H1 (cell line): ENCODE results near the gene TYK2. TPM values are rescaled to one million over a fixed set of nuclear protein-coding genes. Genes with fewer than 3 reads are reported as not detected.

Experiments used
- CTCF ChIA-PET: fragments of 300-600 bp; sonication (Branson Sonifier 250); formaldehyde crosslinking; loops from one replicate; lab custom pipeline; 2021; ENCODE audit not compliant: partially characterized antibody; lab: Charles Lee
- POLR2A ChIA-PET: fragments of 300-600 bp; sonication (Branson Sonifier 250); formaldehyde crosslinking; loops from one replicate; lab custom pipeline; 2021; ENCODE audit warnings: inconsistent platforms; ENCODE audit not compliant: partially characterized antibody; lab: Charles Lee
- DNase-seq, 2 experiments: peaks; one replicate each; pipeline versions ENCODE4 v3.0.0 to v3.0.0-alpha.2; 2010 to 2022; ENCODE audit warnings: low spot score in 2 of 2, low read depth in 1 of 2, mixed read lengths in 1 of 2
- FAIRE-seq: peaks from 2 replicates; lab custom pipeline; 2011; peaks lifted over from hg19 to GRCh38; lab: Jason Lieb, UNC
- H2AFZ ChIP-seq: 2 replicates; pipeline ENCODE4 v1.8.1; 2012; ENCODE audit warnings: low read length, inconsistent platforms
- H2AK5ac ChIP-seq: 2 replicates; pipeline ENCODE4 v1.6.1; 2013; ENCODE audit warnings: low read depth, low read length
- H2BK120ac ChIP-seq: replicated peaks from 2 replicates; pipeline ENCODE3; 2013; ENCODE audit warnings: low read depth, low read length, inconsistent platforms
- H2BK12ac ChIP-seq: 2 replicates; pipeline ENCODE4 v1.6.1; 2013; ENCODE audit warnings: low read depth, low read length
- H2BK15ac ChIP-seq: 2 replicates; pipeline ENCODE4 v1.6.1; 2013; ENCODE audit warnings: low read length
- H2BK20ac ChIP-seq: 2 replicates; pipeline ENCODE4 v1.6.1; 2013; ENCODE audit warnings: low read length
- H2BK5ac ChIP-seq: 2 replicates; pipeline ENCODE4 v1.6.1; 2013; ENCODE audit warnings: low read depth, low read length
- H3K14ac ChIP-seq: 2 replicates; pipeline ENCODE4 v1.6.1; 2013; ENCODE audit warnings: inconsistent platforms; ENCODE audit not compliant: insufficient read length
- H3K18ac ChIP-seq: 2 replicates; pipeline ENCODE4 v1.6.1; 2013; ENCODE audit warnings: low read length; ENCODE audit errors: extremely low read depth
- H3K23ac ChIP-seq: 2 replicates; pipeline ENCODE4 v1.6.1; 2013; ENCODE audit warnings: inconsistent platforms; ENCODE audit not compliant: insufficient read length
- H3K23me2 ChIP-seq: 2 replicates; pipeline ENCODE4 v1.6.1; 2013; ENCODE audit warnings: low read depth, low read length
- H3K27ac ChIP-seq: 2 replicates; pipeline ENCODE4 v1.6.1; 2011; ENCODE audit warnings: low read depth, low read length, inconsistent platforms
- H3K27me3 ChIP-seq, 4 experiments: replicated peaks in 1 of 4; 1 replicate in 1 of 4; 2 replicates in 3 of 4; pipeline versions ENCODE4 v1.6.1 to v1.8.1; 2011 to 2013; ENCODE audit warnings: low read length in 3 of 4, mild to moderate bottlenecking in 3 of 4, inconsistent platforms in 2 of 4, mixed read lengths in 2 of 4, moderate library complexity in 1 of 4; ENCODE audit not compliant: control insufficient read depth in 3 of 4, insufficient read depth in 3 of 4; ENCODE audit errors: extremely low read depth in 1 of 4
- H3K36me3 ChIP-seq, 4 experiments: 2 replicates each; pipeline versions ENCODE4 v1.6.1 to v1.8.1; 2011 to 2013; ENCODE audit warnings: mild to moderate bottlenecking in 4 of 4, low read length in 3 of 4, moderate library complexity in 2 of 4, control low read depth in 1 of 4, inconsistent platforms in 1 of 4; ENCODE audit not compliant: insufficient read depth in 4 of 4, control insufficient read depth in 2 of 4
- H3K4ac ChIP-seq: replicated peaks from 2 replicates; pipeline ENCODE3; 2013; ENCODE audit warnings: low read length, low read depth, mixed read lengths, inconsistent platforms; ENCODE audit not compliant: insufficient read length
- H3K4me1 ChIP-seq, 4 experiments: replicated peaks in 1 of 4; 1 replicate in 1 of 4; 2 replicates in 3 of 4; pipeline versions ENCODE4 v1.6.1 to v1.8.1; 2011 to 2013; ENCODE audit warnings: low read length in 3 of 4, inconsistent platforms in 2 of 4, mixed read lengths in 1 of 4; ENCODE audit not compliant: insufficient read depth in 4 of 4, control insufficient read depth in 3 of 4
- H3K4me2 ChIP-seq, 2 experiments: 2 replicates each; pipeline versions ENCODE4 v1.6.1 to v1.8.1; 2011 to 2013; ENCODE audit warnings: low read depth in 2 of 2, low read length in 2 of 2, control low read depth in 1 of 2, inconsistent platforms in 1 of 2, mild to moderate bottlenecking in 1 of 2; ENCODE audit not compliant: insufficient read depth in 1 of 2
- H3K4me3 ChIP-seq, 4 experiments: fragments of 200-600, 300-600 bp in 1 of 4; sonication (generic), shearing (Covaris generic), sonication (Bioruptor Twin) in 1 of 4; 2 replicates each; pipeline versions ENCODE4 v1.5.1 to v1.8.1; 2011 to 2016; ENCODE audit warnings: low read length in 4 of 4, low read depth in 3 of 4, control low read depth in 2 of 4, inconsistent platforms in 2 of 4, mild to moderate bottlenecking in 2 of 4, mixed read lengths in 1 of 4, moderate library complexity in 1 of 4; ENCODE audit not compliant: insufficient read depth in 2 of 4; ENCODE audit errors: extremely low read depth in 1 of 4
- H3K56ac ChIP-seq: replicated peaks from 2 replicates; pipeline ENCODE3; 2013; ENCODE audit warnings: low read depth, mild to moderate bottlenecking, mixed read lengths, low read length, inconsistent platforms; ENCODE audit not compliant: insufficient read length
- H3K79me1 ChIP-seq: 2 replicates; pipeline ENCODE4 v1.6.1; 2013; ENCODE audit warnings: low read depth, low read length, control low read depth
- H3K79me2 ChIP-seq, 2 experiments: 2 replicates each; pipeline versions ENCODE4 v1.6.1 to v1.8.1; 2012 to 2013; ENCODE audit warnings: low read length in 2 of 2, mild to moderate bottlenecking in 2 of 2, inconsistent platforms in 1 of 2; ENCODE audit not compliant: insufficient read depth in 2 of 2, control insufficient read depth in 1 of 2
- H3K9ac ChIP-seq, 4 experiments: replicated peaks in 1 of 4; 1 replicate in 1 of 4; 2 replicates in 3 of 4; pipeline versions ENCODE4 v1.6.1 to v1.8.1; 2011 to 2013; ENCODE audit warnings: low read depth in 3 of 4, low read length in 3 of 4, control low read depth in 2 of 4, mild to moderate bottlenecking in 2 of 4, moderate library complexity in 2 of 4, inconsistent platforms in 1 of 4; ENCODE audit errors: extremely low read depth in 1 of 4
- H3K9me3 ChIP-seq, 2 experiments: 2 replicates each; pipeline versions ENCODE4 v1.6.1 to v1.8.1; 2012 to 2013; ENCODE audit warnings: mild to moderate bottlenecking in 2 of 2, moderate library complexity in 2 of 2, control low read depth in 1 of 2, inconsistent platforms in 1 of 2, low read depth in 1 of 2, low read length in 1 of 2, mixed read lengths in 1 of 2; ENCODE audit not compliant: insufficient read depth in 2 of 2
- H4K20me1 ChIP-seq, 2 experiments: replicated peaks in 1 of 2; 2 replicates each; pipeline versions ENCODE3 to v1.8.1; 2011 to 2013; ENCODE audit warnings: inconsistent platforms in 2 of 2, low read length in 2 of 2, mild to moderate bottlenecking in 1 of 2; ENCODE audit not compliant: insufficient read depth in 2 of 2, control insufficient read depth in 1 of 2
- H4K5ac ChIP-seq: 2 replicates; pipeline ENCODE4 v1.6.1; 2013; ENCODE audit warnings: low read length, low read depth, mixed read lengths, inconsistent platforms; ENCODE audit not compliant: insufficient read length
- H4K8ac ChIP-seq: 2 replicates; pipeline ENCODE4 v1.8.0; 2013; ENCODE audit warnings: mild to moderate bottlenecking, moderate library complexity, low read length, inconsistent platforms; ENCODE audit not compliant: insufficient read depth; ENCODE audit errors: extremely low read depth
- H4K91ac ChIP-seq: replicated peaks from 2 replicates; pipeline ENCODE3; 2013; ENCODE audit warnings: low read length, mixed read lengths, inconsistent platforms; ENCODE audit not compliant: insufficient read length
- EP300 ChIP-seq, 2 experiments: IDR thresholded peaks; 1 replicate in 1 of 2; 2 replicates in 1 of 2; pipeline ENCODE4 v1.6.1; 2011 to 2012; ENCODE audit warnings: low read depth in 2 of 2, low read length in 2 of 2, mild to moderate bottlenecking in 2 of 2, borderline replicate concordance in 1 of 2, inconsistent platforms in 1 of 2, moderate library complexity in 1 of 2
- KDM1A ChIP-seq: fragments of 200-600, 300-600 bp; sonication (generic); IDR thresholded peaks from 2 replicates; pipeline ENCODE4 v1.7.1; 2016; ENCODE audit warnings: mild to moderate bottlenecking, low read length, borderline replicate concordance
- WGBS, 2 experiments: shearing (Covaris generic) in 1 of 2; methylation state at CpG; one replicate each; pipeline versions ENCODE4 v1.1.6 to v1.1.7; 2013 to 2015; ENCODE audit warnings: low lambda C conversion rate in 2 of 2, mixed read lengths in 2 of 2, inconsistent platforms in 1 of 2, low coverage in 1 of 2, missing lambda C conversion rate in 1 of 2; ENCODE audit not compliant: insufficient replicate concordance in 2 of 2, insufficient coverage in 1 of 2, insufficient read length in 1 of 2; ENCODE audit errors: extremely low coverage in 1 of 2, missing lambda C conversion rate in 1 of 2; 5-methylcytosine and 5-hydroxymethylcytosine counted together
- polyA plus RNA-seq, 7 experiments: library from polyadenylated mRNA; depleted of rRNA in 3 of 7; stranded (reverse) in 5 of 7; unstranded in 2 of 7; fragments of >200 nt in 5 of 7; fragments of 200-250 nt in 2 of 7; gene quantifications; 1 replicate in 5 of 7; 2 replicates in 1 of 7; 4 replicates in 1 of 7; pipeline versions ENCODE4 v1.2.1 to v1.2.3, GENCODE V29; 2011 to 2013; ENCODE audit warnings: missing spikeins in 2 of 7, mixed read lengths in 2 of 7
- total RNA-seq: library from RNA; stranded (reverse); fragmentation: NEBNext Ultra II Directional; extraction: Animal tissue kit (Norgen Biotek cat#: 25700); gene quantifications from 2 replicates; pipeline ENCODE4 v1.2.1, GENCODE V29; 2021
- TF ChIP-seq, protein P1 (sequence below): IDR thresholded peaks from 2 replicates; pipeline ENCODE4 v1.6.1; 2012; ENCODE audit warnings: low read length, inconsistent platforms
- TF ChIP-seq, protein P2 (sequence below): IDR thresholded peaks from 2 replicates; pipeline ENCODE4 v1.6.1; 2012; ENCODE audit warnings: inconsistent platforms

TYK2 gene
- total and polyA plus RNA-seq, 2 of the 8 experiments (the other 6 are each of a cell fraction or from before 2014, with no cell fraction given), result 32.1 to 40.8 TPM

GRCh38 chr19:10364644-10365043 lies 15.7 kb downstream of the TYK2 start:
- H3K56ac ChIP-seq, result no peak overlapping the region
- H3K79me2 ChIP-seq, result no peaks in the 10 kb centered on the region
- H4K91ac ChIP-seq, result no peak overlapping the region
- H3K18ac ChIP-seq, result no peak overlapping the region
- no peak overlapping the region for H4K8ac ChIP-seq
- DNase-seq (no peak), FAIRE-seq (no peak)
- H2BK5ac ChIP-seq, result no peak overlapping the region
- H3K4me2 ChIP-seq, result no peak overlapping the region
- no peaks in the 10 kb centered on the region for H3K9me3 ChIP-seq
- peaks cover 2% of the 10 kb centered on the region; the same call in 1 of the 2 replicates for H3K79me1 ChIP-seq
- no peak overlapping the region for H2BK15ac ChIP-seq
- H3K4ac ChIP-seq, result no peak overlapping the region
- no peak overlapping the region for H3K23ac ChIP-seq
- no peak overlapping the region for H3K9ac ChIP-seq
- H3K27ac ChIP-seq, result no peak overlapping the region; the same call in 1 of the 2 replicates
- no peak overlapping the region for H2AK5ac ChIP-seq
- H2BK12ac ChIP-seq, result no peak overlapping the region
- peaks cover 0 to 22% (median 9%) of the 10 kb centered on the region in 4 experiments; a peak in 6 of 8 replicates for H3K36me3 ChIP-seq
- H3K23me2 ChIP-seq, result 0 out of 2 replicates have a peak, but pooled peaks cover 2% of the 10 kb centered on the region
- H3K14ac ChIP-seq, result no peak overlapping the region
- no peaks in the 10 kb centered on the region for H3K27me3 ChIP-seq
- CTCF ChIA-PET, result interaction anchor here (0.9 kb wide), 1 partner anchor 24 kb away, joined by 3 read pairs; no protein-coding TSS in a partner anchor
- no peaks in the 10 kb centered on the region for H3K4me1 ChIP-seq
- no peak overlapping the region for H2AFZ ChIP-seq
- TF ChIP-seq EP300 (IDR thresholded peaks at IDR 0.05; ENCODE audit: borderline replicate concordance in 1 of 2, low read depth in 2 of 2, low read length in 2 of 2) (no peak), KDM1A (no peak)
- TF ChIP-seq, protein P1, sequence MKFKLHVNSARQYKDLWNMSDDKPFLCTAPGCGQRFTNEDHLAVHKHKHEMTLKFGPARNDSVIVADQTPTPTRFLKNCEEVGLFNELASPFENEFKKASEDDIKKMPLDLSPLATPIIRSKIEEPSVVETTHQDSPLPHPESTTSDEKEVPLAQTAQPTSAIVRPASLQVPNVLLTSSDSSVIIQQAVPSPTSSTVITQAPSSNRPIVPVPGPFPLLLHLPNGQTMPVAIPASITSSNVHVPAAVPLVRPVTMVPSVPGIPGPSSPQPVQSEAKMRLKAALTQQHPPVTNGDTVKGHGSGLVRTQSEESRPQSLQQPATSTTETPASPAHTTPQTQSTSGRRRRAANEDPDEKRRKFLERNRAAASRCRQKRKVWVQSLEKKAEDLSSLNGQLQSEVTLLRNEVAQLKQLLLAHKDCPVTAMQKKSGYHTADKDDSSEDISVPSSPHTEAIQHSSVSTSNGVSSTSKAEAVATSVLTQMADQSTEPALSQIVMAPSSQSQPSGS, result no peak
- TF ChIP-seq, protein P2, sequence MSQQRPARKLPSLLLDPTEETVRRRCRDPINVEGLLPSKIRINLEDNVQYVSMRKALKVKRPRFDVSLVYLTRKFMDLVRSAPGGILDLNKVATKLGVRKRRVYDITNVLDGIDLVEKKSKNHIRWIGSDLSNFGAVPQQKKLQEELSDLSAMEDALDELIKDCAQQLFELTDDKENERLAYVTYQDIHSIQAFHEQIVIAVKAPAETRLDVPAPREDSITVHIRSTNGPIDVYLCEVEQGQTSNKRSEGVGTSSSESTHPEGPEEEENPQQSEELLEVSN, result no peak
- no peak overlapping the region for H2BK20ac ChIP-seq
- POLR2A ChIA-PET, result no interaction called here
- H3K4me3 ChIP-seq, result no peak overlapping the region
- H2BK120ac ChIP-seq, result no peak overlapping the region
- WGBS, 2 experiments, result 91% methylated on average over 19 of the region's 19 CpGs; no CpG with 5 or more reads in 1 of the 2 experiments
- peaks cover 3 to 5% of the 10 kb centered on the region in 2 experiments for H4K20me1 ChIP-seq
- H4K5ac ChIP-seq, result no peak overlapping the region
